Keratinocyte (primary cell): ENCODE measurements around the gene CCS.

Experiments used
- EZH2 ChIP-seq: IDR thresholded peaks from one replicate; pipeline ENCODE4 v1.6.1; 2012; ENCODE audit warnings: inconsistent platforms, mild to moderate bottlenecking, low read length, moderate library complexity
- TF ChIP-seq, protein P1 (sequence below), 3 experiments: IDR thresholded peaks in 1 of 3; conservative IDR thresholded peaks in 1 of 3; optimal IDR thresholded peaks in 1 of 3; 2 replicates in 2 of 3; 3 replicates in 1 of 3; pipeline versions ENCODE3 to v1.5.1; 2011; ENCODE audit warnings: low read length in 3 of 3, mild to moderate bottlenecking in 3 of 3, moderate library complexity in 2 of 3, control low read depth in 1 of 3, inconsistent platforms in 1 of 3; ENCODE audit not compliant: insufficient read depth in 2 of 3; ENCODE audit errors: extremely low read depth in 1 of 3

GRCh38 chr11:66586136-66586535, 6.8 kb upstream of the CCS start:
- TF ChIP-seq, protein P1, sequence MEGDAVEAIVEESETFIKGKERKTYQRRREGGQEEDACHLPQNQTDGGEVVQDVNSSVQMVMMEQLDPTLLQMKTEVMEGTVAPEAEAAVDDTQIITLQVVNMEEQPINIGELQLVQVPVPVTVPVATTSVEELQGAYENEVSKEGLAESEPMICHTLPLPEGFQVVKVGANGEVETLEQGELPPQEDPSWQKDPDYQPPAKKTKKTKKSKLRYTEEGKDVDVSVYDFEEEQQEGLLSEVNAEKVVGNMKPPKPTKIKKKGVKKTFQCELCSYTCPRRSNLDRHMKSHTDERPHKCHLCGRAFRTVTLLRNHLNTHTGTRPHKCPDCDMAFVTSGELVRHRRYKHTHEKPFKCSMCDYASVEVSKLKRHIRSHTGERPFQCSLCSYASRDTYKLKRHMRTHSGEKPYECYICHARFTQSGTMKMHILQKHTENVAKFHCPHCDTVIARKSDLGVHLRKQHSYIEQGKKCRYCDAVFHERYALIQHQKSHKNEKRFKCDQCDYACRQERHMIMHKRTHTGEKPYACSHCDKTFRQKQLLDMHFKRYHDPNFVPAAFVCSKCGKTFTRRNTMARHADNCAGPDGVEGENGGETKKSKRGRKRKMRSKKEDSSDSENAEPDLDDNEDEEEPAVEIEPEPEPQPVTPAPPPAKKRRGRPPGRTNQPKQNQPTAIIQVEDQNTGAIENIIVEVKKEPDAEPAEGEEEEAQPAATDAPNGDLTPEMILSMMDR (optimal IDR thresholded peaks at IDR 0.05 in 1 of 3, IDR thresholded peaks at IDR 0.05 in 1 of 3, conservative IDR thresholded peaks at IDR 0.05 in 1 of 3; ENCODE audit: extremely low read depth in 1 of 3, insufficient read depth in 2 of 3, low read length in 3 of 3) = no peak
- no peak for TF ChIP-seq EZH2
